Activated CD4-positive, alpha-beta T cell treated with anti-CD3 and anti-CD28 coated beads, Interleukin-2, amount 50 U/mL, for 24 hours (primary cell): ENCODE data around the gene ABCD3.
"Not testable (repeated sequence)": the region's sequence is repeated elsewhere in the genome, so short reads cannot be mapped to it uniquely, and the experiment has no call there.

Experiments
- DNase-seq, 2 donors: peaks; one replicate each; pipeline ENCODE4 v3.0.0-alpha.2; 2020; ENCODE audit warnings: low read depth in 1 of 2, low spot score in 1 of 2

ABCD3 gene

DNA sequence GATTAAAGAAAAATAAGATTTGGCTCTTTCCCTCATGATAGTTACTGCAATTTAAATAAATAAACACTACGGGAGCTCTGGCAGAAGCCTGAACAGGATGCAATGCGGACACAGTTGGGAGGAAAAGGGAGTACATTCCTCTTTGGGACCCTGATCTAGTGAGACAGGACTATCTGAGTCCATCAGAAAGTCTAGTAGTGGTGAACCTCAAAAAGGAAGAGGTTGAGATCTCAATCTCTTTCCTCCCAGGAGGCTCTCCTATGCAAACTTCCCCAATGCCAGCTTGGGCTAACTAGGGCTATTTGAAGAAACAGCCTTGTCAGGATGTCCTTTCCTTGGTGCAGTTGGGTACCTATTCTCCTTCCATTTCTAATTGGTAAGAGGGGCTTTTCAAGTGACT is 4.9 kb upstream of the ABCD3 start:
- no peak for DNase-seq

GRCh38 chr1:94416901-94417727 is 1.1 kb upstream of the ABCD3 start:
- no peak for DNase-seq

DNA sequence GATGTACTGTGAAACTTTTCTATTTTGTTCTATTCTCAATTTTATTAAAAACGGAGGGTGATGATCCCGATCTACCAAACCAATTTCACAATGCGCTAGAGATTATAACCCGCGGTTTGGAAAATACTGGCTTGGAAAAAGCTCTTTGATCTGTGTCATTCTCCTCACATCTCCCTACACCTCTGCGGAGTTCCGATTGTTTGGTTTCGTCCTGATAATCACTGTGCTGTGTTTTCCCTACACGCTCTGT is 536 bp upstream of the ABCD3 start:
- DNase-seq = no peak

DNA sequence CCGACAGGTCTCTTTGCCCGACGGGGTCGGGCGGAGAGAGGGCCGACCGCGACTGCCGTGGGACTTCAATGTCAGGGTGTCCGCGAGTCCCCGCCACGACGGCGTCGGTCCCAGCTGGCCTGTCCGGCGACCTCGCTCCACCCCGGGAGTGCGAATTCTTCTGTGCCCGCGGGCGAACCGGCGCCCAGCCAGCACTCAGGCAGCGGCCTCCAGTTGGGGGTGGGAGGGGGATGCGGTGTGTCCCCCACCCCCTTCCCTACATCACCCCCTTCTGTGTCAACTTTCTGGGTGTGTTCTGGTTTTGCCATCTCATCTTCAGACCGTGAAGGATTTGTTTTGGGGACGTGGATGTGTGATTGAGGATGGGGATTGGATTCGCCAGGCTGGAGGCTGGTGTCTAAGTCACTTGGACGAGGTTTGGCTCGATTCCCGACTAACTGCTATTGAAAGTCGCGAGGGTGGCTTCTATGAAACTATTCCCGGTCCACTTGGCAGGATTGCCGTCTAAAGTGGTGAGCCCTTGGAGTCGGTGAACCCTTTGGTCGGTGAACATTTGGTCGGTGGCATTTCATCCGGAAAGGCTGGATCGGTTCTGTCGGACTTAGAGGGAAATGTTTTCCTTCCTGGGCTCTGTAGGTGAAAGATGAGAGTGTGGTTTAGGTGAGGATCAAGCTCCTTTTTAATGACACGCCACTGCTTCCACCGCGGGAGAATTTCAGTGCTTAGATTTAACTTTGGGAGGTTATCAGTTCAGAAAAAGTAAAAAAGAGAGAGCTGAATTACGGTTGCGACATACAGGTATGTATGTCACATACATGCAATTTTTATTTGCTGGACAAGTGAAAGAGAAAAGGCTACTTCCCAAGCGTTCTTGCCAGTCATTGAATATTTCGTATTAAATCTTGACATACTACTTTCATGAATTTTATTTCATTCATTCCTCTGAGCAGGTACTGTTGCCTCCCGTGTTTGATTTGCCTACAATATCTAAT is 771 bp downstream of the ABCD3 start:
- DNase-seq = no peak

- DNase-seq = no peak
Measured at GRCh38 chr1:94422115-94422820, 4.1 kb downstream of the ABCD3 start.

DNA sequence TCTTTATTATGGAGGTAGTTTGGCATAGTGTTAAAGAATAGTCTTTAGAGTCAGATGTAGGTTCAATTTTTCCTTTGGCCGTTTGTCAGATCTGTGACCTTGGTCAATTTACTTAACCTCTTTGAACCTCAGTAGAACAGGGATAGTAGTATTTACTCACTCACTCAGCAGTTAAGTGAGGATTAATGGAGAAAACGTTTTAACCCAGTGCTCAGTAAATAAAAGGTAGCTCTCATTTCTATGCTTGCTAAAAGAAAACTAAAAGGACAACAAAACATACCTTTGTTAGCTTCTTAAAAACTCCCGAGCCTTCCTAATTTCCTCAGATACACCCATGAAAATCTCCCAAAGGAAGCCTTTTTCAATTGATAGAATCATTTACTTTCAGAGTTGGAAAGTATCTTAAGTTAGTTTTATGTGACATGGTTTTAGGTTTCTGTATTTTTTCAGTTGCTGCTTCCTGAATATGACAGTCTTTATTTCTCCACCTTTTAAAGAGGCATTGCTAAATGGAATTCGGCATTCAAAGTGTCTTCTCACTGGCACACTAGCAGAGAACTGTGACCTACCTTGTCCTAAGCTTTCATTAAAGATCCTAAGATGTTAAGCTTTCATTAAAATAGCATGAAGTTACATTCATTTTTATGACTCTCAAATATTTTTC is 7.8 kb downstream of the ABCD3 start:
- no peak for DNase-seq

GRCh38 chr1:94426485-94426870 is 8.3 kb downstream of the ABCD3 start:
- DNase-seq = not testable (repeated sequence)

- DNase-seq = no peak
Measured at GRCh38 chr1:94428441-94428840, 10.3 kb downstream of the ABCD3 start.

DNA sequence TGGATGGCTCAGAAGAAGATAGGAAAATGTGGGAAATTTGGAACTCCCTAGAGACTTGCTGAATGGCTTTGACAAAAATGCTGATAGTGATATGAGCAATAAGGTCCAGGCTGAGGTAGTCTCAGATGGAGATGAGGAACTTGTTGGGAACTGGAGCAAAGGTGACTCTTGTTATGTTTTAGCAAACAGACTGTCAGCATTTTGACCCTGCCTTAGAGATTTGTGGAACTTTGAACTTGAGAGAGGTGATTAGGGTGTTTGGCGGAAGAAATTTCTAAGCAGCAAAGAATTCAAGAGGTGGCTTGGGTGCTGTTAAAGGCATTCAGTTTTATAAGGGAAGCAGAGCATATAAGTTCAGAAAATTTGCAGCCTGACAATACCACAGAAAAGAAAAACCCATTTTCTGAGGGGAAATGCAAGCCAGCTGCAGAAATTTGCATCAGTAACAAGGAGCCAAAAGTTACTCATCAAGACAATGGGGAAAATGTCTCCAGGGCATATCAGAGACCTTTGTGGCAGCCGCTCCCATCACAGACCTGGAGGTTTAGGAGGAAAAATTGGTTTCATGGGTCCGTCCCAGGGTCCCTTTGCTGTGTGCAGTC is 10.8 kb downstream of the ABCD3 start:
- not testable (repeated sequence) for DNase-seq

DNA sequence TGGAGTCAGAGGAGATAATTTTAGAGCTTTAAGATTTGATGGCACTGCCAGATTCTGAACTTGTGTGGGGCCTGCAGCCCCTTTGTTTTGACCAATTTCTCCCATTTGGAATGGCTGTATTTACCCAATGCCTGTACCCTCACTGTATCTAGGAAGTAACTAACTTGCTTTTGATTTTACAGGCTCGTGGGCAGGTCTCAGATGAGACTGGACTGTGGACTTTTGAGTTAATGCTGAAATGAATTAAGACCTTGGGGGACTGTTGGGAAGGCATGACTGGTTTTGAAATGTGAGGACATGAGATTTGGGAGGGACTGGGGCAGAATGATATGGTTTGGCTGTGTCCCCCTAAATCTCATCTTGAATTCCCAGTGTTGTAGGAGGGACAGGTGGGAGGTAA is 11.9 kb downstream of the ABCD3 start:
- not testable (repeated sequence) for DNase-seq

GRCh38 chr1:94433866-94434265 is 15.7 kb downstream of the ABCD3 start:
- DNase-seq = no peak

DNA sequence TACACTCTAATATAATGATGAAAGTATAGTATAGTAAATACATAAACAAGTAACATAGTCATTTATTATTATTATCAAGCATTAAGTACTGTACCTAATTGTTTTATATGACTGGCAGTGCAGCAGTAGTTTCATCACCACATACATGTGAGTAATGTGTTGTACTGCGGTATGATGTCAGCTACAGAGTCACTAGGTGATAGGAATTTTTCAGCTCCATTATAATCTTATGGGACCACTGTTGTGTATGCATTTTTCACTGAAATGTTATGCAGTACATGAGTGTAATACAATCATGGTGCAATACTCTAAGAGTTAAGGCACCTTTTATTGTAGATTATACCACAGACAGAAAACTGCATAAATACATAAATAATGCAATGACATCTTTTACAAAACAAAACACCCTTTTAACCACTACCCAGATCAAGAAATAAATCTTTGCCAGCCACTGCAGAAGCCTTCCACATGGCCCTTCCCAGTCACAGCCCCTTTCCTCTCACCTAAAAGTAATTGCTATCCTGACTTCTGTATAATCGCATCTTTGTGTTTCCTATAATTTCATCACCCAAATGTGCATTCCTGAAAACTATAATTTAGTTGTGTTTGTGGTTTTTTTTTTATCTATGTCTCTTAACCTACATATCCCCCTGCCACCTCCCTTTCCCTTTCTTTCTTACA is 16.3 kb downstream of the ABCD3 start:
- DNase-seq = no peak

DNA sequence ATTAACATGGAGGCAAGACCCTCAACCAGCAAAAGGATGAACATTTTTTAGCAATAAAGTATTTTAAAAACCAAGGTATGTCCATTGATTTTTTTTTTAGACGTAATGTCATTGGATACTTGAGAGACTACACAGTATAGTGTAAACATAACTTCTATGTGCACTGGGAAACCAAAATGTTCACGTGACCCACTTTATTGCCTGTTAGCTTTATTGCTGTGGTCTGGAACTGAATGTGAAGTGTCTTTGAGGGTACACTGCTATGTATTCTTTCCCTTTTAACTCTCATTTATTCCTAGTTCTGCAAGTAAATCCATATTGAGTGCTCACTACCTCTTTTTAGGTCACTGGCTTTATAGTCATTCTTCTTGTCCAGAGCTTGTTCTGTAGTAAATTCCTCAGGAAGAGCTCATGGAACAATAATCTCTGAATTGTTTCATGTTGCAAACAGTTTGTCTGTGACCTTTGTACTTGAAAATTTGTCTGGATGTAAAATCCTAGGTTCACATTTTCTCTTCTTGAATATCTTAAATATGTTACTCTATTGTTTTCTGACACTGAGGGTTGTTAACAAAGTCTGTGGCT is 20.6 kb downstream of the ABCD3 start:
- no peak for DNase-seq

GRCh38 chr1:94440088-94440487 is 21.9 kb downstream of the ABCD3 start:
- DNase-seq = no peak

DNA sequence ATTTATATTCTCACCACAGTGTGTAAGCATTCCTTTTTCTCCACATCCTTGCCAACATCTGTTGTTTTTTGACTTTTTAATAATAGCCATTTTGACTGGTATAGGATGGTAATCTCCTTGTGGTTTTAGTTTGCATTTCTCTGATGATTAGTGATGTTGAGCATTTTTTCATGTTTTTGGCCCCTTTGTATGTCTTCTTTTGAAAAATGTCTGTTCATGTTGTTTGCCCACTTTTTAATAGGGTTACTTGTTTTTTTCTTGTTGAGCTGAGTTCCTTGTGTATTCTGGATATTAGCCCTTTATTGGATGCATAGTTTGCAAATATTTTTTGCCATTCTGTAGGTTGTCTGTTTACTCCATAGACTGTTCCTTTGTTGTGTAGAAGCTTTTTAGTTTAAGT is 24.9 kb downstream of the ABCD3 start:
- DNase-seq = not testable (repeated sequence)

DNA sequence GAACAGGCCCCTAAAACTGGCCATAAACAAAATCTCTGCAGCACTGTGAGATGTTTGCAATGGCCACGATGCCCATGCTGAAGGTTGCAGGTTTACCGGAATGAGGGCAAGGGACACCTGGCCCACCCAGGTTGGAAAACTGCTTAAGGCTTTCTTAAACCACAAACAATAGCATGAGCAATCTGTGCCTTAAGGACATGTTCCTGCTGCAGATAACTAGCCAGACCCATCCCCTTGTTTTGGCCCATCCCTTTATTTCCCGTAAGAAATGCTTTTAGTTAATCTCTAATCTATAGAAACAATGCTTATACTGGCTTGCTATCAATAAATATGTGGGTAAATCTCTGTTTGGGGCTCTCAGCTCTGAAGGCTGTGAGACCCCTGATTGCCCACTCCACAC is 26.6 kb downstream of the ABCD3 start:
- not testable (repeated sequence) for DNase-seq

GRCh38 chr1:94445733-94446132 is 27.5 kb downstream of the ABCD3 start:
- DNase-seq = not testable (repeated sequence)

DNA sequence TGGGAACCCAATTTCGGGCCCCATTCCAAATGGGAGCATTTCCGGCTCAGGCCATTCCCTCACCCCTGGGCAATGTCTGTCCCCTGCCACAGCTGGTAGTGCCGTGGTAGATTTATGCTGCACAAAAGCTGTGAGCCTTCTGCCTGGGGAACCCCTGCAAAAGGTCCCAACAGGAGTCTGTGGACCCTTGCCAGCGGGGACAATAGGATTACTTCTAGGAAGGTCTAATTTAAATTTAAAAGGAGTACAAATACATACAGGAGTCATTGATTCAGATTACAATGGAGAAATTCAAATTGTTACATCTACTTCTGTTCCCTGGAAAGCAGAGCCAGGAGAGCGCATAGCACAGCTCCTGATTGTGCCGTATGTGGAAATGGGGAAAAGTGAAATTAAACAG is 28.0 kb downstream of the ABCD3 start:
- DNase-seq = not testable (repeated sequence)

GRCh38 chr1:94448741-94449140 is 30.6 kb downstream of the ABCD3 start:
- not testable (repeated sequence) for DNase-seq

DNA sequence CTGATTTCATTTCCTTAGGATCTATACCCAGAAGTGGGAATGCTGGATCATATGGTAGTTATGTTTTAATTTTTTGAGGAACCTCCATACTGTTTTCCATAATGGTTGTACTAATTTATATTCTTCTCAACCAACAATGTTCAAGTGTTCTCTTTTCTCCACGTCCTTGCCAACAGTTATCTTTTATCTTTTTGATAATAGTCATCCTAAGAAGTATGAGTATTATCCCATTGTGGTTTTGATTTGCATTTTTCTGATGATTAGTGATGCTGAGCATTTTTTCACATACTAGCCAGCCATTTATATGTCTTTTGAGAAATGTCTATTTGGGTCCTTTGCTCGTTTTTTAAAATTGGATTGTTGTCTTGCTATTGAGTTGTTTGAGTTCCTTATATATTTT is 38.5 kb downstream of the ABCD3 start:
- DNase-seq = no peak
